C1 segment of cervical spinal cord (tissue), 14 donors: ENCODE results near the gene ERC2.

Source experiments
- DNase-seq, 14 donors: peaks; one replicate each; lab custom pipeline; 2025; lab: John Stamatoyannopoulos, UW

Gene ERC2

DNA sequence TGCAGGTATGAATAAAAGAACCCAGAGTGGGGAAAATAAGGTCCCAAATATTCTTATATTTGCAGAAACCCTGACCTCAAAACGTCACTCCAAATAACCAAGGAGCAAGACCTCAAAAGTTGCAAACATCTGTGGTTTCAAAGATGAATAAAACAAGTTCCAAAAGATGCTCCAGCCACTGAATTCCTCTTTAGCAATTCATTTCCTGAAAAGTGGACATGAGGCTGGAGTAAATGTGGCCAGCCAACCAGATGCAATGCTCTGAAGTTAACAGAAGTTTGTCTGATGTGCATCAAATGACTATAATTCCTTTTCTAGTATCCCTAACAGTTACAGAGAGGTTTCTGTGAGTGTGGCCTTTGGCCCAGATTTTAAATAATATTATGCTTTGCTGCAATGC is 910.0 kb downstream of the ERC2 start:
- no peak for DNase-seq

DNA sequence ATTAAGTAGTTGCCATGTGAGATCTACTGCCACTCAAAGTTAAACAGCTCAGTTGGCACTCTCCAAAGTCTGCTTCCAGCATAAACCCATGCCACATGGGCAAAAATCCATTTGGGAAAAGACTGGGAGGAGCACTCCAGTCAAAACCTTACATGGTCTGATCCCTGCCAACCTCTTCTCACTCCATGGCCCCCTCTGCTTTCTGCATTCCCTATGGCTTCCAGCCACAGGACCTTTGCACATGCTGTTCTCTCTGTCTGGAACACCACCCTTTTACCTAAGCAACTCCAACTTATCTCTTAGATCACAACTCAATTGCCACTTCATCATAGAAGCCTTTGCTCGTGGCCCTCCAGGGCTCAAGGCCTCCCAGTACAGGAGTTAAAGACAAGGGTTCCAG is 910.7 kb downstream of the ERC2 start:
- DNase-seq: no peak

DNA sequence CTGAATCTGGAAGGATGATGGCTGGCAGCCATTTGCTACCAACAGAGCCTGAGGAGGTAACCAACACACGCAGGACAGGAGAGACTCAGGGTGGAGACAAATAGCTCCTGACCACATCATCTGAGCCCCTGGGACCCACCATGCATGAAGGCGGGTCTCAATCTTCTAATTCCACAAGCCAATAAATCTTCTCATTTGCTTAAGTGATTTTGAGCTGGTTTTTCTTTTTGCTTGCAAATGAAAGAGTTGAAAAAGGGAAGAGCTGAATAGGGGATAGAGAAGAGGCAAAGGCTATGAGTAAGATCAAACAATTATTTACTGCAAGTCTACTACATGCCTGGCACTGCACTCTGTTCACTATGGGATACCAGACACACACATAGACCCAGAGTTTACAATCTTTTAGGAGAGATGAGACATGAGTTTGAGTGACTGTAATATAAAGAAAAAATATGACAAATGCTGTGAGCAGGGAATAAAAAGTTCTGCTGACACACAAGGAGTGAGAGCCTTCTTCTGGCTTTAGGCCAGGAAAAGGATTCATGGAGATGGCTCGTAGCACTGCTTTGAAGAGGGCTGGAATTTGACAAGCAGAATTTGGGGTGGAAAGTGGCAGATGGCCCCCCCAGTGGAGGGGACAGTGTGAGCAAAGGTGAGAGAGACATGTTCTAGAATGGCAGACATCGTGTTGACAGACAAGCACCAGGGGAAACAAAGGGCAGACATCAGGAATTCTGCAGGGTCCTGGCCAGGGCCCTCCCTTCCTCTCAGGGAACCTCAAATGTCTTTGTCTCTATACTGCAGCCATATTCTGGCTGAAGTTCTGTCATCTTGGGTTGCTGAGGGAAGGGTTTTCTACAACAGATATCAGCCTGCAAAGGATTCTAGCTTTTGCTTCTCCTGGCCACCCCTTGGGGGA is 911.4 kb downstream of the ERC2 start:
- DNase-seq: no peak

DNA sequence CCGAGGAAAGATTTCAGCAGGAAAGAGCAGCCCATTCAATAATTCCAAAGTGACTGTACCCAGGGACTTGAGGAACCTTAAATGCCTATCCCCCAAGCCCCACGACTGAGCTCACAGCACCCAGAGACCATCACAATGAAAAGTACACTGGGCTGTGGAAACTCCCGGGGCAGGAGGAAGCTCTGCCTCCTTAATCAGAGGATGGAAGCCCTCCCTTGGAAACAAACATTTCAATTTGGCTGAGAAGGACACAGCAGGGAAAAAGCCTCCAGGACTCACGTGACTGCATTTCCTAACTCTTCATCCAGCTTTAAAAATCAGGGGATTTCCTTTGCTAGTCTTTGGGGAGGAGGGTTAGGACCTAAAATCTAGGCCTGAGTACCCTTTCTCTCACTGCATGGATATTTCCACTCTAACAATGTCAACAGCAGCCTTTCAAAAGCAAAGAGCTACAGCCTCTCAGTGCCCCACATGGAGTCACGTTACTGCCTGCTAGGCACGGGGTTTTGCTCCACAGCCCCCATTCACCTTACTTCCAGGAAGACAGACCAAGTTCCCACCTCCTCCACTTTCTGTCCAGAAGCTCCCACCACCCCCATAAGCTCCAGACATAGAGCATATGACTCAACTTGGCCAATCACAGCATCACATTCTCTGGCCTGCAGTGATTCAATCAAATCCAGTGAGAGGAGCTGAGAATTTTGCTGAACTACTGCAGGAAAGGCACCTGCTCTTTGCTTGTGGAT is 912.2 kb downstream of the ERC2 start:
- no peak for DNase-seq

DNA sequence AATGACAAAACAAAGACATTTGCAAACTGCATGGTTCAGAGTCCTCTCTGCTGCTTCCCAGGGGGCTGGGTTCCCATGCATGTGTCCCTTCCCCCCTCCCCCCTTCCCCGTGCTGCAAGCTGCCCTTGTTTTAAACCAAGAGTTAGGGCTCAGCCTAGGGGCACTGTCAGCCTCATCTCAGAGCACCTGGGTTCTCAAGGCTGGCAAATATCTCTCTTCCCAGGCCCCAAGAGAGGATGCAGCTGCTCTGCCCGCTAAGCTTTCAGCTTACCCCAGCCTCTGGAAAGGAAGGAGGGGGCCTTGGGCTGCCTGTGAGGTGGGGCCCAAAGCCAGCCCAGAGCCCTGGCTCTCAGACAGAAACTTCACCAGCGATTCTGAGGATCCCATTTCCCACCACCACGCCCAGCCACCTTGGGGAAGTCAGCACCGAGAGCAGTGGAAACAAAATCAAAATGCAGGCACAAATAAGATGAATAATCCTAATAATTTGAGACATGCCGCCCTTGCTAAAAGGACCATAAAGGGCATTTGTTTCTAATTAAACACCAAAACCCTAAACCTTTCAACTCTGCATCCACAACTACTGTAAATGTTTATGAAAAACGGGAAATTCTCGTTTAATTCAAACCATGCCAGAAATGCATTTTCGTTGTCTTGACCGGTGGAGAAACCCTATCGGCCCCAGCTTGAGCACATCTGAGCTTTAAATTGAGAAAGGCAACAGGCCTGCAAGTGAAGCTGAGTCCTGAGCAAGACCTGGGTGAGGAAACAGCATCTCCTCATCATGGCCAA is 913.4 kb downstream of the ERC2 start:
- DNase-seq: no peak

DNA sequence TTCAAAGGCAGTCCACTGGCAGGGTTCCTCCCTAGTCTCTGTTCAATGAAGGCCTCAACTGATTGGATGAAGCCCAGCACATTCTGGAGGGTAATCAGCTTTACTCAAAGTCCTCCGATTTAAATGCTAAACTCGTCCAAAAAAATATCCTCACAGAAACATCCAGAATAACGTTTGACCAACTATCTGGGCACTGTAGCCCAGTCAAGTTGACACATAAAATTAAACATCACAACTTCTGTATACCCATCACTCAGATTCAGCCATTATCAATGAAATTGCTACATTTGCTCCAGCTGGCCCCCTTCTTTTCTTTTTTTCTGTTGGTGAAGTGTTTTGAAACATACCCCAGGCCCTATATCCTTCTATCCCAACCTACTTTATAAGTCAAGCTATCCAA is 916.6 kb downstream of the ERC2 start:
- no peak for DNase-seq

DNA sequence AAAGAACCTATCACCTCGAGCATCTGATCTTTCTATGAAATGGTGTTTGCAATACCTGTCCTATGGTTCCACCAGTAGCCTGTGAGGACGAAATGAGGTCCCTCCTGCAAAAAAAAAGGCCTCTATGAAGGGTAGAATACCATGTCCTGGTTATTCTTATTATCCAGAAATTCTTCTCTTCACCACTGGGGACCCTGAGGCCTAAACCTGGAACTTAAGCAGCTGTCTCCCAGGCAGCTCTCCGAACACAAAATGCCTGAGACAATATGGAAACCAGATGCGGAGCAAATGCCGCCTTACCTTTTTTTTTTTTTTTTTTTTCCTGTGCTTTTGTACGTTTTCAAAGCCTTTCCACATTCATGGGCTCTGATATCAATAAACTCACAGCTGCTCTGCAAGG is 919.1 kb downstream of the ERC2 start:
- DNase-seq: no peak

DNA sequence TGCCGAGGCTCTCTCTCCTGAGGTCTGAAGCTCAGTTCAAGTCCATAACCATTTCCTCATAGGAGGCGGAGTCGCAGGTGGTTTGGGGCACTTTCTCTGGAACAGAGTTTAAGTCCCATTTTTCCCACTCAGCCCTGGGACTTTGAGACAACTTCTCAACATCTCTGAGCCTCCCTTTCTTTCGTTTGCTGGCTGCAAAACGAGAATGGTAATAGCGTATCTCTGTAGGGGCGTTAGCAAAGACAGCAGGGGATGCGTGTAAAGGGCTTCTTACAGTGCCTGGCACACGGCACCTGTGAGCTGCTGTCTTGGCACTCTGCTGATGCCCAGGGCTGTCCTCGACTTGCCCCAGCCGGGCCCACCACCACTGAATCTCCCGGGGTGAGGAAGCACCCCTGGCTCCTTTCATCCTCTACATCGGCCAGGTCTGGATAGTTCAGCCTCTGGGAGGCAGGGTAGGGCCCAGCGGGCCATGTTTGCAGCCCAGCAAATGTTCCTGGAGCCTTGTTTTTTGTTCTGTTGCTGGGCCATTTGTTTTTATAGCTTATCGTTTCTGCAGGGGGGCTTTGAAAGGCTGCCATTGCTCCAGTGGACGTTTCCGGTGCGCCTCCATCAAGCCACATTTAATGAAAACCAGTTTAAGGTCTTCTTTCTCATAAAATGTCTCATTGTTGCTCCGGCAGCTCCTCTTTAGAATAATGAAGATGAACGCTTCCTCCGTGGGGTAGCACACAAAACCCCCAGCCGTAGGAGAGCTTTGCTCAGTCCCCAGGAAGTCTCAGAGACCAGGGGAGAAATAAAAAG is 921.2 kb downstream of the ERC2 start:
- DNase-seq: no peak

DNA sequence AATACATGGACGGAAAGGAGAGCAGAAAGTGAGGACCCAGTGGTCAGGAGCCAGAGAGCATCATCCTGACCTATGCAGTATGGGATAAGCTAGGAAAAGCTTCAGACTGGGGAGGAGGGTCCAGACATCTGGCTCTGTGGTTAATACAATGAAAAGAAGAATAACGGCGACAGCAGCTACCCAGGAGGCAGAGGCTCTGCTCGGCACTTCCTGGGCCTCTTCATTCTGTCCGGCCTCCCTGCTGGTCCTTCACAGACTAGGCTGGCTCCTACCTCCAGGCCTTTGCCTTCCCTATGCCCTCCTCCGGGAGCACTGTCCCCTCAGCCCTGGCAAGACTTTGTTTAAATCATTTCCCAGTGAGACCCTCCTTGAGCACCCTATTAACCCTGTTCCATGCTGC is 922.3 kb downstream of the ERC2 start:
- DNase-seq: no peak

DNA sequence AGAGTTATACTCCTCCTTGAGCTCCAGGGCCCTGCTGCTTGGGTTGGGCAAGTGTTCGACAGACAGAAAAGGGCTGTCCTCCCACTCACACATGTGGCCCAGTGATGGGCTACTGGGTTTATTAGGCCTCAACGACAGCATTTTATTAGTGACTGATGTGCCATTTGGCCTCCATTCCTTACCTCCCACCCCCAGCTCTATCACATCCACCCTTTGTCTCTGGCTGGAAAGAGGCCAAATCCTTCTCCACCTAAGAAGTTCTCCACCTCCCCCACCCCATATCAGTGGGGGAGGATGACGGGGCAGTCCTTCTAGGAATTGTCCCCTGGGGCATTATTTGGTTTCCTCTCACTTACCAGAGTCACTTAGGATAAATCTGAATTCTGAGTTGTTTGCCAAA is 924.0 kb downstream of the ERC2 start:
- DNase-seq: no peak

DNA sequence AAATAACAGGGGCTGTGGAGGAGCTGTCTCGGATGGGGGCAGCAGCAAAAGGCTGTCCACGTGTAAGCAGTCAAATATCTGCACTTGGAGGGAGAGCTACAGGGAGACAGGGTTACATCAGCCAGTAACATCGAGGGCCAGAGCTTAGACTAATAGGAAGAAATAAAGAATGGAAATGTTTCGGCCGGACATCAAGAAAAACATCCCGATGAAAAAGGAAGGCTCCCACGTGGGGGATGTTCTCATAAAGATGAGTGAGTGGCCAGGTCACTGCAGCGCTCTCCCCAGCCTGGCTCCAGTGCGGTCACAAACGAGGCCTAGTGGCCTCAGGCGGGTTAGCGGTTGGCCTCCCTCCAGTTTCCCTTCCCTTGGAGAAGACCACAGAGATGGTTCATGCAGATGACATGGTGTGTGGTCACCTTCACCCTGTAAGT is 925.1 kb downstream of the ERC2 start:
- no peak for DNase-seq

DNA sequence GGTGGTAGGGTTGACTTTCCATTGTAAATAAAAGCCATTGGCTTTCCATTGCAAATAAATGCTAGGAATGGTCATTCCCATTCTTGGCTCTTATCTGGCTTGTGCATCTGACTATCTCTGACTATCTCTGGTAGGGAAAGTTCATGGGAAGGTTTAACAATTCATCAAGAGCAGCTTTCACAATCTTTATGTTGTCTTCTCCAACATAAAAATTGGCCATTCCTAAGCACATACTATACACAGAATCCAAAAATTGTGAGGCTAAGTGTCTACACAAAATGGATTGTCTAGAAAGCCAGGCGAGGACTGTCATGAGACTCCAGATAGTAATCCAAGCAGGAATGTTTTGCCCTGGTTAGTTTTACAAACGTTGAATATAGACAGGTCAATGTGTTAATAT is 926.8 kb downstream of the ERC2 start:
- no peak for DNase-seq

DNA sequence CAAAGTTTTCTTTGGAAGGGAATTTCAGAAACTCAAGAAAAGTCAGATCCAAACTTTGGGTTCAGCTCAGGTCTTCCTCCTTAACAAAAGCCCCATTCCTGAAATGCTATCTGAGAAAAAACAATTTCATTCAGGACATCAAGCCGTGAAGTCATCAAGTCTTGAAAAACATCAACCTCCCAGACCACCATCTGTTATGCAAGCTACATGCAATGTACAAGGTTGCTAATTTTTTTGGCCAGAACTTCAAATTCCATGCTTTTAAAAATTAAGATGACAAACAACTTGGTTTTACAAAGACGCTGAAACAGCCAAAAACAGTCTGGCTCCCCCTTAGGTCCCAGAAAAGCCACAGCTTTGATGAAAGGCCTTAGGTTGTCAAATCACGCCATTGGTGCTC is 927.3 kb downstream of the ERC2 start:
- DNase-seq: no peak

DNA sequence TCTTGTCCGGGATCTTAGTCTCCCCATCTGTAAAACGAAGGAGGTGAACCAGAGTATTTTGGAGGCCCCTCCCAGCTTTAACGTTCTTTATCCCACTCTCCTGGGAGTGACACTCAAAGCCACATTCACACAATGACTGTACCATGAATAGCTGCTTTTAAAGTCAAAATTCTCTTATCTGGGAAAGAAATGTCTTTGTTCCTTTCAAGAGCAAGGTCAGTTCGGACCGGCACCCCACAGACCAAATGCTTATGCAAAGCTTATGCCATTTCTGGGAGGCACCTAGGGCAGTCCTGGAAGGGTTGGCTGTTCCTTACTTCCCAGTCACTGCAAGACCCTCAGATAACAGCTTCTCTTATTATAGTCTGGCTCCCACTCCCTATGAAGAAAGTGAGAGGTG is 927.7 kb downstream of the ERC2 start:
- DNase-seq: no peak

DNA sequence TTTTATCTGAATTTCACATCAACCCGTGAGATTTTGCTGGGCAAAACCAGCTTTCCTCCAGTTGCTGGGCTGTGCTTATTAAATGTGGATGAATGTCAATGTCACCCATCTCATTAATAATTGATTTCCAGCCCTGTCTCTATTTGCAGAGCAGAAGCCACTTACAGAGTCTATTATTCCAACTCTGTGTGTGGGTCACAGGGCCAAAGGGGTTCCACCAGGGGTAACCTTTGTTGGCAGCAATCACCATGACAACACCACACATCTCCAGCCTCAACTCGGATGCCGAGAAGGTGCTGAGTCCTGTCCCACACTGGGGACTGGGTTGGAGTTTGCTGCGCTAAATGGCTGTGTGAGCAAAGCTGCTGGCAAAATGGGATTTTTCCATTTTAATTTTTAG is 930.1 kb downstream of the ERC2 start:
- DNase-seq: no peak

DNA sequence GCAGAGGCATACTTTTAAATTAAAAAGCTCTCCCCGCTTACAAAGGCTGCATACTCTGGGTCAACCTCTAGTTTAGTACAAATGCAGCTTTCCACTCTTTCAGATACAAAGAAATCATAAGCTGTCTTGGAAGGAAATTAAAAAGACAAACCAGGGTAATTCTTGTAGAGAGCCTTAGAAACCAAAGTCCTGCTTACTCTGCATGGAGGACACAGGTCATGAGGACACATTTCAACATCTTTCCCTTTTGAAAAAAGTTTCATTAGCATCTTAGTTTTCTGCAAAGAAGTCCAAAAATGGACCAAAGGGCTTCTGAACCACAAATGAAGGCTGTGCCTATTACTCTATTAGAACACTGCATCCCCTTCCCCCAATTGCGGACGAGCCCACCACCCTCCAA is 930.7 kb downstream of the ERC2 start:
- DNase-seq: no peak

DNA sequence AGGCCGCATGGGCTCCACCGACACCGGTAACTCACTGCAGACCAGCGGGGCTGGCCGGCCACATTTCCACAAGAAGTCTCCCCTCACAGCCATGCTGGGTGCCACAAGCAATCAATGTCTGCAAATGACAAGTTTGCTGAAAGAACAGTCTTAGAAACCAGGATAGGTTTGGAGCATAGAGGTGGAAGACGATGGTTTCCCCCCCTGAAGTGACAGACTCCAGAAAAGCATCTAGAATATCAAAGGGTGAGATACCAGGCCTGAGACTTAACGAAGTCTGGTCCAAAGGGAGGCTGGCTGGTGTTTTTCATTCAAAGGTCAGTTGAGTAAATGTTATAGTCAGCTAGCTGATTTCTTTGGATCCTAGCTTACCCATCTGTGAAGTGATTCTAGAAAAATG is 931.1 kb downstream of the ERC2 start:
- DNase-seq: no peak

DNA sequence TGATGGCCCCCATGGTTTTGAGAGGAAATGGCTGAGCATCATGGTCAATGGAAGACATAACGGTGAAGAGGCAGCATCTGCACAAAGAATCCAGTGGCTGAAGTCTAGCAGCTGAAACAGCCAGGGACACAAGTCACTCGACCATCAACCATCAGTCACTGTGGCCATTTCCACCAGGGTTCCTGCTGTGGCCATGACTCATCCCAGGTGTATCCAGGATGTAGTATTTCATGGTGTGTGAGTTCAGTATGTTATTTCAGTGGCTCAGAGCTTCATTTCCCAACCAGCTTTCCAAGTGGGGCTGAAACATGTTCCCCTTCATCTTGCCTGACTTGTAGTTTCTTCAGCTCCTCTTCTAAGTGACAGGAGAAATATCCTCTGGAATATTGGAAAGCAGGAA is 933.4 kb downstream of the ERC2 start:
- DNase-seq: no peak

DNA sequence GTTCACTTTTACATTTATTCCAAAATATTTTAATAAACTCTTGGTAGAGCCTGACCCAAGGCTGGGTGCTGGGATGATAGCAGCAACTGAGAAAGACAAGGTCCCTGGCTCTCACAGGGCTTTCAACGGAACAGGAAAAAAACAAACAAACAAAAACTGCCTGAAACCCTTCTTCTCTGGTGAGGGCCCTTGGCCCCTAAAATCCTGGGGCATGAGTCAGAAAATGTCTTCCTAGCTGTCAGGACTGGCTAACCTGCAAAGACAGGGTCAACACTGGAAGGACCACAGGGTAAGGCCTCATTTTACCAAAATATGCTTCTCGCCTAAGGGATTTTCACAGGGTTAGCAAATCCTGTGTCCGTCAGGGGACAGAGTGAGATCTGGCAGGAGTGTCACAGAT is 935.5 kb downstream of the ERC2 start:
- no peak for DNase-seq

DNA sequence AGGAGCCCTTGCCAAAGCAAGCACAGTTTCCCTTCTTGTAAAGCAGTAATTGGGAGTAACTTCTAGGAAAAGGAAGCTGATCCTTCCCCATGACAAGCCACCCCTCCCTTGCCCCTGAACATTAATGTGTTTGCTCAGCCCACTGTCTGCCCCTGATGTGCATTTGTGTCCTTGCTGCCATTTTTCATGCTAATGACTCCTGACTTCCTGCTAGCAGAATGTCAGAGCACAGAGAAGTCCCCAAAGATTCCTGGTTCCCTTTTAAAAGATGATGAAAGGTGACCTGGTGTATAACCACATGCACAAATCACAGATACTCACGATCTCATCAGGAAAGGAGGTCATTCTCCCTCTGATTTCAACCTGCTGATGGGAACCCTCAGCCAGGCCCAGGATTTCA is 936.9 kb downstream of the ERC2 start:
- no peak for DNase-seq

DNA sequence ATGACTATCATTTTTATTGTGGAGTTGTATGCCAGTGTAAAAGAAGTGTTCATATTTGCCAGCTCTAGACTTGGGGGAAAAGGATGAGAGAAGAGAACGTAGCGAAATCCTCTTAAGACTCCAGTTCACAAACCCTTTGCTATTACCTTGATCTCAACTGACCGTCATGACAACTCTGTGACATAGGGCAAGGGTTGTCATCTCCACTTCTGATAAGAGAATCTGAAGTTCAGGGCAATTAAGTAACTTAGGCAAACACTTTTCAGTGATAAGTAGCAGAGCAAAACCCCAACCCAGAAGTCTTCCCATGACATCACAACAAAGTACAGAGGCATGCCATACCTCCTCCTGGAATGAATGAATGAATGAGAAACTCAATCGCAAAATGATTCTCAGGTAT is 940.9 kb downstream of the ERC2 start:
- no peak for DNase-seq
